GM19238 (cell line): Measurements from ENCODE around the gene RPL36A.

Experiments used
- DNase-seq: peaks from one replicate; pipeline ENCODE4 v3.0.0; 2011; ENCODE audit warnings: low spot score; ENCODE audit not compliant: insufficient read length

The RPL36A gene

DNA sequence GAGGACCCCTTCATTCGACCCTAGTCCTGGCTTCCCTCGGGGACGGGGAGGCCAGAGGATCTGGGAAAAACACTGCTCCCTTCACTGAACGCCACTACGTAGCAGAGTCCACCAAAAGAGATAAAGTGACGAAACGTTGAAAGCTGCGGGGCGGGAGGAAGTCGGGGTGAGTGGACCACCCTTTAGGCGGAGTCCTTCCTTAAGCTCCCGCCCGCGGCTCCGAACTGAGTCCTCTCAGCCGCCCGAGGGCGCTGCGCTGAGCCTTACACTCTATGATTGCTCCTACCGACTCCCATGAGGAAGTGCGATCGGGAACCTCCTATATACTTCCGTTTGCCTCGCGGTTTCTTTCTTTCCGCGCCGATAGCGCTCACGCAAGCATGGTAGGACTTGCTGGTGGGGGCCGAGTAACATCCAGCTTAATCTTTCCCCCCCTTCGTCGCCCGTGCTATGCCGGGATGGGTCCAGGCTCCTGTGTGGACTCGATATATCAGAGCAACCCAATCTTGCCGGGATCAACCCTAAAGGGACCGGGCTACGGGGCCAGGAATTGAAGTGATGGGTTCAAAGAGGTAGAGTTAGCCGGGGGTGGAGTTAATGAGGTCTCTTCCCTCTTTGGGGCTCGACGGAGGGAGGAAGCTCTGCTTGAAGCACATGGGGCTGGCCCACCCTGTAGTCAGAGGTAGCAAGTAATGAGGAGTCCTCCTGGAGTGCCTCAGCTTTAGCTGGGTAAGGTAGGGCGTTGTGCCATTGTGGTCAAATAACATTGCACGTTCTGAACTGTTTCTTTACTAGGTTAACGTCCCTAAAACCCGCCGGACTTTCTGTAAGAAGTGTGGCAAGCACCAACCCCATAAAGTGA is at the start of gene RPL36A:
TSS of gene RPL36A (plus strand) at position 348 of the 862 bp plus-strand sequence. CDS start at position 381, 33 bp downstream.
- DNase-seq = peak; percentile 40

DNA sequence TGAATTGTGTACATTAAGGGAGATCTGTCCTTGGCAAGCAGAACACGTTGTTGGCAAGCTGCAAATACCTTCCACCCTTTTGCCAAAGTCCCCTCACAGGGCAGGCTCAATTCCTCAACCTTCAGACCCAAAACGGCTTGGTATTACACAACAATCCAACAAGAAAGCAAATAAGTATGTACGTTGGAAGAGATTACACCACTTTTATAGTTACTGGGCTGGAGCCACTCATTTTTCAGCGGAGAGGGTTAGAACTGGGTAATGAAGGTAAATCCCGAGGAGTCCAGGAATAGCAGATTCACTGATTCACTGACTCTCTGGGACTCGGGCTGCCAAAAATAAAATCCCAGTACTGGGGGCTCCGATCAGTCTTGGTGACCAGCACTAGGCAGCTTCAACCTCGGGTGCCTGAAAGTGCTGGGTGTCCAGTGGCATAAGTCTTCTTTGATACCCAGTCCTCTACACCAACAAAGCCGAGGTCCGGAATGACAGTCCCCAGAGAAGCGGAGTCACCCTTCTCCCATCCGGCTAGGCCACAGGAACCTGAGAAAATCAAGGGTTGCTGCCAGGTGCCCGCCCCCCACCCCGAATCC is 42.9 kb upstream of the RPL36A start:
- DNase-seq = no peak

- DNase-seq = peak; percentile 70
Observed at GRCh38 chrX:101348452-101349192, 42.2 kb upstream of the RPL36A start, which contains the start of gene TIMM8A. Gene TIMM8A, minus strand, starts transcription at chrX:101348742. Its CDS starts 78 bp downstream, at chrX:101348664.

GRCh38 chrX:101349193-101349562 is 41.6 kb upstream of the RPL36A start:
- no peak for DNase-seq

- no peak for DNase-seq
Observed at GRCh38 chrX:101357166-101357795, 33.5 kb upstream of the RPL36A start.

GRCh38 chrX:101359966-101360365 is 30.8 kb upstream of the RPL36A start:
- DNase-seq = no peak

GRCh38 chrX:101360390-101360789 is 30.4 kb upstream of the RPL36A start:
- DNase-seq = no peak

- no peak for DNase-seq
Observed at GRCh38 chrX:101362116-101362515, 28.7 kb upstream of the RPL36A start.

GRCh38 chrX:101362757-101363156 is 28.1 kb upstream of the RPL36A start:
- no peak for DNase-seq

DNA sequence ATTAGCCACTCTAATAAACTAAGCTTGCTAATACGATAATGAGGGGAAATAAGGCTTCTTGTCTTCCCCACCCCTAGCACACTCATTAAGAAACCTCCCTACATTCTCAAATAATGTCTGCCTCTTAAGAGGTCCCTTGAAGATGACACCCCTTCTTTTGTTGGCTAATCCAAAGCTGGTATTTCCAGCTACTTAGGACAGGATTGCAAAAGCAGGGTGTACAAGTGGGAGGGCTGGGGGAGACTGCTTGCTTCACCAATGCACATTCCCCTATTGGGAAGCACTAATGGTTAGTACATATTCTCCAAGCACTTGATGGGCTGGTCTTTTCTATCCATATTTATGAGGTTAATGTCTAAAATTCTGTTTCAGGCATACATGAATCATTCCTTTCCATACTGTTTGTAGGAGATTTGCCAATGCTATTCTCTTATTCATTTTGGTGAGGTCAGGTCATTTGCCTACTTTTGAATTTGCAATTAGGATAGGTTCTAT is 25.5 kb upstream of the RPL36A start:
- no peak for DNase-seq

- no peak for DNase-seq
Observed at GRCh38 chrX:101368800-101369199, 22.0 kb upstream of the RPL36A start.

GRCh38 chrX:101369687-101370086 is 21.1 kb upstream of the RPL36A start:
- DNase-seq = no peak

- no peak for DNase-seq
Observed at GRCh38 chrX:101370888-101371504, 19.8 kb upstream of the RPL36A start.

GRCh38 chrX:101377547-101377946 is 13.3 kb upstream of the RPL36A start:
- DNase-seq = no peak

- peak; percentile 22 for DNase-seq
Observed at GRCh38 chrX:101383679-101384205, 7.1 kb upstream of the RPL36A start.

DNA sequence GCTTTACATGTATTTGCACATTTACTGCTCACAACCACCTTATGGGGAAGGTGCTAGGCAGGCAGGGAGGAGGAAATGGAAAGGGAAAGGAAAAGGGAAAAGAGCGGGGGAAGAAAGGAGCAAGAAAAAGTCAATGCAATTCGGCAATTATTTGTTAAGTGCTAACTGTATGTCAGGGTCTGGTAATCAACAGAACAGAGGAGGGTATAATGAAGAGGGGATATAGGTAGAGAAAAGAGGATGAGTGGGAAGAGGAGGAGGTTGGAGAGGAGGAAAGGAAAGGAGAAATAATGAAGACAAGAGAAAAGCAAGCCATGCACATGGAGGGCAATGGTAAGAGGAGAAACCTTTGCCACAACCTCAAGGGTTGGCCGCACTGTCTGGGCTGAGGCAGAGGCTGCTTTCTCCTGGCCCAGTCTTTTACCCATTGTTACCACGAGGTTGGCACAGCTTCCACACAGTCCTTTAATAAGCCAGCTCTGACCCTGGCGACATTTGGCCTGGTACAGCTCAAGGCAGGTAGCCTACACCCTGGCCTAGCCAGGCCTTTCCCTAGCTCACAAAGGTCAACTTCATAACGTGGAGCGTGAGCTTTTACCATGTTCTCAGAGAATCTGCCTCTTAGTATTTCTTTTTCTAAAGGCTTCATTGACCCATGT is 5.7 kb upstream of the RPL36A start:
- no peak for DNase-seq

DNA sequence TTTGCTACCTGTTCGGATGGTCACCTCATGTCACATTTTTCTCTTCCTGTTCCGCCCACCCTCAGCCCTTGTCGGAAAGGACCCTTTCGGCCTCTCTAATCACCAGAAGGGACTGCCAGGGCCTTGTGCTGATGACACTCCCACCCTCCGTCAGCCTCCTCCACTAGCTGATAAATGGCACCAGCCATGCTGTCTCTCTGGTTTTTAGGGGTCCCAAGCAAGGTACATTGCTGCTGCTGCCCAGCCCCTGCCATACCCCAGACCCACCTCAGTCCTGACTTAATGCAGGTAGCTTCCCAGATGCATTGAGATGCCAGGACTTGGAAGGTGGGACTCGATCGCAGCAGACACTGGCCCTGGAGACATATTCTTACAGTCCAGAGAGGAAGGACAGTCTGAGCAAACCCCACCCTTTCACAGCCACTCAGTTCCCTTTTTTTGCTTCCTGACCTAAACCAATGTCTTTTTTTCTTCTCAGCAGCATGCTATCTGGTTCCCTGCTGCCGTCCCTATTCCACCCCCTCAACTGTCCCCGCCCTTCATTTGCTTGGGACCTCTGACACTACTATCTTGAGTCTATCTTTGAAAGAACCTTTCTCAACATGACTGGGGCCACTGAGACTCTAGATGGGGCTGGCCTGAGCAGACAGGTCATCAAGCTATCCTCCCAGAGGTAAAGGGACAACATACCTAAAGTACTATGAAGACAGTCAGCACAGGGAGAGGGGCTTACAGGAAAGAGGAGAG is 4.8 kb upstream of the RPL36A start, which contains the start of gene BTK:
TSS of gene BTK (minus strand) at position 397 of the 747 bp plus-strand sequence. CDS start 10,907 bp downstream, outside the sequence.
- DNase-seq = peak; percentile 42

DNA sequence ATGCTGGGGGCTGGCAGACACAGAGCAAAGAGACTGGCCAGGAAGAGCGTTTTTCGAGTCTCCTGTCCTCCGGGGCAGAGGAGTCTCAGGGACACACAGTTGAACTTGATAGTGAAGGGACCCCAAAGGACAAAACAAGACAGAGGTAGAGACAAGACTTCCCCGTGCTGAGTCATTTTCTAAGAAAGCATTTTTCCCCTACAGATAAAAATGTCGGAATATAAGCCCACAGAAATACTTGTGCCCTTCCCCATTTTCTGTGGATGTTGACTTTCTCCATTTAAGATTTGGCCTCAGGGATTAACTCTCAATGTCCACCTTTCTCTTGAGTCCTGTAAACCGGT is 4.3 kb upstream of the RPL36A start:
- no peak for DNase-seq

DNA sequence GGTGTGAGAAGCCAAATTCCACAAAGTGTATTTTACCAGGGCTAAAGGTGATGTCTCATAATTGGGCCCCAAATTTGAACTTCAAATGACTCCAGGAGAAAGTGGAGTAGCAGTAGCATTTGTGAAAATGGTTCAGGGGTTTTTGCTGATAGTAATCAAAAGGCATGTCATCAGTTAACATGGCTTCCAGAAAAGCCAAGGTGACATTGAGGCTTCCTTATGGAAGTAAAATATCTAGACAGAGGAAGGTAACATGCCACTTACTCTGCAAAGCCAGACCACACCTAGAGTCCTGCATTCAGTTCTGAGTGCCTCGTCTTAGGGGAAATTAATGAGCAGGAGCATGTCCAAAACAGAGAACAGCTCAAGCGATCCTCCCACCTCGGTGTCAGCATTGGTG is 2.2 kb upstream of the RPL36A start:
- DNase-seq = no peak
